Brain microvascular endothelial cell (primary cell): Measurements from ENCODE around the gene UQCC3.
A peak's percentile ranks its signal among the peaks of the same experiment; 100 is the strongest.

Source experiments
- DNase-seq: peaks from one replicate; pipeline ENCODE4 v3.0.0-alpha.2; 2020
- H3K27ac ChIP-seq: fragments of 250-450 bp; sonication (Bioruptor Pico); 2 replicates; pipeline ENCODE4 v1.5.1; 2020; ENCODE audit warnings: mild to moderate bottlenecking, moderate library complexity
- H3K27me3 ChIP-seq: fragments of 250-450 bp; sonication (Bioruptor Pico); replicated peaks from 2 replicates; pipeline ENCODE4 v1.5.1; 2020; ENCODE audit warnings: mild to moderate bottlenecking
- H3K36me3 ChIP-seq: fragments of 250-450 bp; sonication (Bioruptor Pico); replicated peaks from 2 replicates; pipeline ENCODE4 v1.5.1; 2020; ENCODE audit warnings: mild to moderate bottlenecking
- H3K4me3 ChIP-seq: 2 replicates; pipeline ENCODE4 v1.5.1; 2011; ENCODE audit warnings: low read depth, mild to moderate bottlenecking, control low read depth, low read length, moderate library complexity
- CTCF ChIP-seq: IDR thresholded peaks from 2 replicates; pipeline ENCODE4 v1.5.1; 2011; ENCODE audit warnings: low read depth, mild to moderate bottlenecking, moderate library complexity, low read length, control low read depth, inconsistent platforms; ENCODE audit errors: missing control alignments
- in situ Hi-C: cut with HindIII; loops from 2 replicates; pipeline ENCODE4 v1.10.0; 2017; ENCODE audit warnings: low sequenced_read_pairs, low pct_ligation_motif_present

Gene UQCC3

GRCh38 chr11:62708793-62709192, 37.3 kb downstream of the UQCC3 start:
- Histone ChIP-seq H3K36me3 (peaks cover 27% of the 10 kb centered on the region), H3K27ac (peak overlapping the region; percentile 76), H3K4me3 (peak overlapping the region; percentile 66), H3K27me3 (no peaks in the 10 kb centered on the region)
- in situ Hi-C loops, result no loop called here
- TF ChIP-seq CTCF, result no peak
- no peak for DNase-seq

DNA sequence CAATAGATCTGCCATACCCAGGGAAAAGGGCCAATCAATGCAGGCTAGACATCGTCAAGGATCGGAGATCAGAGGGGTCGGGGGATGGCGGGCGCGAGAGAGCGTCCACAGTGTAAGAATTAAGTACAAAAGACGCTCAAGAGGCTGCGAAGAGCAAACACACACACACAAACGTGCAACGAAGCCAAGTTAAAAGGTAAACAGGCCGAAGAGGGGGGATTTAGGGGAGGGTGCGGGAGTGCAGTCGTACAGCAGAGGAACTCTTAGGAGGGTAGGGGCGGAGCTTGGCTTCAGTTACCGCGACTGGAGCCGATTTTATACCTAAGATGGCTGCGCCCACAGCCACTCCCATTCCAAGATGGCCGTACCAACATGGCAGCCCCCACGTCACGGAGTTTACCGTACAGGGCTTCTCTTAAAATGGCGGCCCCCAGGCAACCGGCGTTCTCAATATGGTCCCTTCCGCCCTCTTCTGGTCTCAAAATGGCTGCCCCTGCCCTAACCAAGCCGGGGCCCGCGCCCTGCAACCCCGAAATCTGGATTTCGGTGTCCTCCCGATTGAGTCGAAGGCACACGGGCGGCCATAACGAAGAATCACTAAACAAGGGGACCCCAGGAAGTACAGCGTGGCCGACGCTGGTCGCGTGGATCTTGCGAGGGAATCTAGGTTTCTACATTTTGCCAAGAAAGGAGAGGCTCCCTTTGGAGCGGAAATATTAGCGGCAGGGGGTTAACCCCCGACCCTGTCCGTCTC, 38.0 kb downstream of the UQCC3 start:
- in situ Hi-C loops, result no loop called here
- Histone ChIP-seq H3K27me3 (no peaks in the 10 kb centered on the region), H3K36me3 (peaks cover 31% of the 10 kb centered on the region), H3K4me3 (peak overlapping the region; percentile 66), H3K27ac (peak overlapping the region; percentile 76)
- no peak for TF ChIP-seq CTCF
- peak; percentile 96 for DNase-seq

DNA sequence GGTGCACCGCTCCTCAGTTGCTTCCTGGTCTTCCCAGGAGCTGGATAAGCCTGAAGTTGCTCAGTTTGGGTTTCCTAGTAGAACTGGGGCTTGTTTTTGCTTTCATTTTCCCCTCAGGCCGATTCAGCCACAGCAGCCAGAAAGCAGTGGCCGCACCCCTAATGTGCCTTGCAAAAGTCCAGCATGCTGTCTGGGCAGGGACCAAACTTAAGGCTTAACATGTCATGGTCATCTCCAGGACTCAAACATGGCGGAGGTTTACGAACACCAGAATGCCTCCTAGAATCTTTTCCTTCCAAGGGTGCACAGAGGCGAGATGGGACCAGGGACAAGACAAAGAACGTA, 38.5 kb downstream of the UQCC3 start:
- in situ Hi-C loops, result no loop called here
- Histone ChIP-seq H3K27me3 (no peaks in the 10 kb centered on the region), H3K4me3 (peak overlapping the region; percentile 66), H3K36me3 (peaks cover 35% of the 10 kb centered on the region), H3K27ac (peak overlapping the region; percentile 76)
- DNase-seq, result no peak
- TF ChIP-seq CTCF, result no peak

DNA sequence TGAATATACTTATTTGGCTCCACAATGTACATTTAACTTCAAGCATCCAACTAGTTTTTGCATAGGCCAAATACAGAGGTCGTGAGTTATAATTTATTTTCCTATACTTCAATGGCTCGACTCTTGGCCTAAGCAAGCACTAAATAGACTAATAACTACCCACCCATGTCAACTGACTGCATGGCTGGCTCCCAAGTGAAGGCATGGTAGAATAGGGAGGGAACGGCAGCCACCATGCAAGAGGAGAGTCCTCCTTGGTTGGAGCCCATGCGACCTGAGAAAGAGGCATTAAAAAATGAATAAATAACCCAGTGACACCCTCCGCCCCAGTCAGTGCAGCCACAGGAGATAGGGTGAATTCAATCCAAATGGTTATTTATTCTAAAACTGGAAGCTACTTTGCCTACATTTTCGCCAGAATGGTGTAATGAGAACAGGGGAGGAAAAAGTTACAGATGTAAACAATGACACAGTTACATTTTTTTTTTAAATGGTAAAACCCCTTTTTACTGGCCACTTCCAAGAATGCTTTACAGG, 40.9 kb downstream of the UQCC3 start:
- peaks cover 56% of the 10 kb centered on the region for H3K36me3 ChIP-seq
- no peak overlapping the region for H3K27ac ChIP-seq
- H3K4me3 ChIP-seq, result no peak overlapping the region
- no peak for TF ChIP-seq CTCF
- DNase-seq, result no peak
- no peaks in the 10 kb centered on the region for H3K27me3 ChIP-seq
- in situ Hi-C loops, result no loop called here

GRCh38 chr11:62712861-62713260, 41.4 kb downstream of the UQCC3 start:
- no peak for DNase-seq
- in situ Hi-C loops, result no loop called here
- no peaks in the 10 kb centered on the region for H3K27me3 ChIP-seq
- peaks cover 61% of the 10 kb centered on the region for H3K36me3 ChIP-seq
- no peak overlapping the region for H3K4me3 ChIP-seq
- no peak overlapping the region for H3K27ac ChIP-seq
- TF ChIP-seq CTCF, result no peak

DNA sequence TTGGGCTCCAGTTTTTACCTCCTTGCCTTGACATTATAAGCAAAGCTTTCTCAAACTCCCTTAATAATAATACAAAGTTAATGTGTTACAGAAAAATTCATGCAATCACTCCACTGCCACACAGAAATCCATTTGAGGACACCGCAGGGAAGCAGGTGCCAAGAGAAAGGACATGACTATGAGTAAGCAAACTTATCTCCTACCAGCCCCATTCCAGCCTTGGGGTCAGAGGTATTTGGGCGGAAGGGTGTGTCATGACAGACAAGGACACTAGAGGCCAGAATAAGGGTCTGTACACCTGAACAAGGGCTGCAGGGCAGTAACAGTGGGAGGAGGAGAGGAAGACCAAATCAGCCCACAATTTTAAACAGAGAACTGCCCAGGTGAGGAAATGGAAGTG, 41.9 kb downstream of the UQCC3 start:
- in situ Hi-C loops, result no loop called here
- H3K27ac ChIP-seq, result no peak overlapping the region
- no peak overlapping the region for H3K4me3 ChIP-seq
- H3K36me3 ChIP-seq, result peaks cover 66% of the 10 kb centered on the region
- no peaks in the 10 kb centered on the region for H3K27me3 ChIP-seq
- TF ChIP-seq CTCF, result no peak
- no peak for DNase-seq
